Sigmoid colon (tissue), 7 donors: ENCODE results near the gene CXCR3. TPM values are rescaled to one million over a fixed set of nuclear protein-coding genes. Genes with fewer than 3 reads are reported as not detected.
"Not testable (repeated sequence)": the region's sequence is repeated elsewhere in the genome, so short reads cannot be mapped to it uniquely, and the experiment has no call there.

ENCODE experiments used
- DNase-seq: peaks from one replicate; pipeline ENCODE4 v3.0.0-alpha.2; 2019
- H3K27ac ChIP-seq, 4 donors: fragments of 200-600 bp; sonication (generic); one replicate each; pipeline ENCODE4 v1.5.1; 2016 to 2019; ENCODE audit warnings: mild to moderate bottlenecking in 1 of 4
- H3K27me3 ChIP-seq, 3 donors: fragments of 200-600 bp; sonication (generic); one replicate each; pipeline ENCODE4 v1.5.1; 2019; ENCODE audit warnings: mild to moderate bottlenecking in 1 of 3
- H3K36me3 ChIP-seq, 4 donors: fragments of 200-600 bp; sonication (generic); one replicate each; pipeline ENCODE4 v1.5.1; 2016 to 2019
- H3K4me1 ChIP-seq, 4 donors: fragments of 200-600 bp; sonication (generic); one replicate each; pipeline ENCODE4 v1.5.1; 2017 to 2019
- H3K4me3 ChIP-seq, 4 donors: fragments of 200-600 bp; sonication (generic); one replicate each; pipeline ENCODE4 v1.5.1; 2017 to 2019; ENCODE audit warnings: mild to moderate bottlenecking in 2 of 4, moderate library complexity in 1 of 4
- H3K9me3 ChIP-seq, 4 donors: fragments of 200-600 bp in 3 of 4; sonication (generic) in 3 of 4; one replicate each; pipeline versions ENCODE4 v1.5.1 to v1.6.1; 2013 to 2019
- CTCF ChIP-seq, 4 experiments: fragments of 450-650 bp in 3 of 4; fragments of 200-600 bp in 1 of 4; IDR thresholded peaks; one replicate each; pipeline ENCODE4 v1.5.1; 2016 to 2019; ENCODE audit warnings: antibody characterized with exemption in 4 of 4, mild to moderate bottlenecking in 3 of 4, moderate library complexity in 2 of 4
- EP300 ChIP-seq, 4 donors: sonication (generic); formaldehyde crosslinking; IDR thresholded peaks; one replicate each; pipeline ENCODE4 v1.6.1; 2017; ENCODE audit warnings: antibody characterized with exemption in 4 of 4
- POLR2A ChIP-seq, 2 donors: fragments of 450-650 bp; IDR thresholded peaks; one replicate each; pipeline ENCODE4 v1.6.1; 2016; ENCODE audit warnings: antibody characterized with exemption in 2 of 2, mild to moderate bottlenecking in 2 of 2, moderate library complexity in 2 of 2
- POLR2AphosphoS5 ChIP-seq, 4 donors: sonication (generic); formaldehyde crosslinking; IDR thresholded peaks; one replicate each; pipeline ENCODE4 v1.6.1; 2017; ENCODE audit warnings: antibody characterized with exemption in 4 of 4
- WGBS, 2 donors: extraction: QIAGEN DNeasy Blood & Tissue Kit; methylation state at CpG; one replicate each; pipeline ENCODE4 v1.1.7; 2013; 5-methylcytosine and 5-hydroxymethylcytosine counted together
- intact Hi-C: fragments of 100-400 bp; cut with DNase I; formaldehyde crosslinking; loops from one replicate; pipeline ENCODE4 v1.15.1; 2023
- polyA plus RNA-seq, 3 donors: library from polyadenylated mRNA; stranded (reverse); fragments of 200-250 nt; gene quantifications; one replicate each; pipeline ENCODE4 v1.2.3, GENCODE V29; 2013
- total RNA-seq, 4 donors: library from RNA; depleted of rRNA; stranded (reverse); fragments of >200 nt; gene quantifications; one replicate each; pipeline ENCODE4 v1.1.0, GENCODE V29; 2016
- donor health status: healthy with polysubstance abuse.
- donor health status: Bipolar disorder and iron deficiency.
- donor health status: healthy.

Gene CXCR3
- total and polyA plus RNA-seq, 7 donors, result 0.60 to 6.5 (median 0.69) TPM; not detected in 4

- no peak for TF ChIP-seq POLR2AphosphoS5 (IDR thresholded peaks at IDR 0.05)
- no peak for TF ChIP-seq POLR2A (IDR thresholded peaks at IDR 0.05)
- no peak for TF ChIP-seq EP300 (IDR thresholded peaks at IDR 0.05)
- TF ChIP-seq CTCF (IDR thresholded peaks at IDR 0.05), result no peak
- no peaks in the 10 kb centered on the region for H3K4me1 ChIP-seq
- WGBS, 2 donors, result 86 to 91% methylated on average over 7 of the region's 7 CpGs
- no peaks in the 10 kb centered on the region for H3K27me3 ChIP-seq
- no peak overlapping the region for H3K4me3 ChIP-seq
- H3K36me3 ChIP-seq, result peaks cover 0 to 12% (median 1%) of the 10 kb centered on the region in 4 donors
- intact Hi-C loops, result no loop called here
- no peak for DNase-seq
- H3K27ac ChIP-seq, result no peak overlapping the region
- H3K9me3 ChIP-seq, result no peaks in the 10 kb centered on the region
Observed at GRCh38 chrX:71579990-71580380, 38.3 kb downstream of the CXCR3 start.

DNA sequence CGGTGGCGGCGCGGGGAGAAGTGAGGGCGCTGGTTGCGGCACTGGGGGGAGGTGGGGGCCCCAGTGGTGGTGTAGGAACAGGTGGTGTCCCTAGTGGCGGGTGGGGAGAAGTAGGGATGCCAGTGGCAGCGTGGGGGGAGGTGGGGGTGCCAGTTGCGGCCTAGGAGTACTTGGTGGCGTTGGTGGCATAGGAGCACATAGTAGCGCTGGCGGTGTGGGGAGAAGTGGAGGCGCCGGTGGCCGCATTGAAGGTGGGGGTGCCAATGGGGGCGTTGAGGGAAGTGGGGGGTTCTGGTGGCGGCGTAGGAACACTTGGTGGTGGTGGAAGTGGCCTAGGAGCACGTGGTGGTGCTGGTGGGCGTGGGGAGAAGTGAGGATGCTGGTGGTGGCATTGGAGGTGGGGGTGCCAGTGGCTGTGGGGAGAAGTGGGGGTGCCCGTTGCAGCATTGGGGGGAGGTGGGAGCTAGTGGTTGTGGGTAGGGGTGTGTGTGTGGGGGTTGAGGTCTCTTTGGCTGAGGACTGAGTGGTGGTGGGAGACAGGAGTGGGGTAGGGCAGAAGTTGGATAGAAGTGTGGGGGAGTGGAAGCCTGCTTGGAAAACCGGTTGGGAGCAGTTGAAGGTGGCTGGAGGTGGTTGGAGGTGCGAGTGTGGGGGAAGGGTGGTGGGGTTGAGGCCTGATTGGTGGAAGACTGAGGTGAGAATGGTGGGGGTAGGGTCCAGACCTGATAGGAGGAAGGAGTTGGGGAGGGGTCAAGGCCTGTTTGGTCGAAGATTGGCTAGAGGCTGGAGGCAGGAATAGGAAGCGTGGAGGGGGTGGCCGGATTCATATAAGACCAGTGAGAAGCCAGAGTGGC, 38.9 kb downstream of the CXCR3 start:
- Histone ChIP-seq H3K4me3 (no peak overlapping the region), H3K9me3 (no peaks in the 10 kb centered on the region), H3K4me1 (no peaks in the 10 kb centered on the region), H3K27me3 (no peaks in the 10 kb centered on the region), H3K27ac (no peak overlapping the region), H3K36me3 (peaks cover 0 to 17% (median 2%) of the 10 kb centered on the region in 4 donors)
- DNase-seq, result no peak
- 91 to 96% methylated on average over 26 of the region's 26 CpGs for WGBS, 2 donors
- no peak for TF ChIP-seq POLR2A (IDR thresholded peaks at IDR 0.05)
- intact Hi-C loops, result no loop called here

- no peak within 1 kb of the TSS for H3K27ac ChIP-seq
- no peak within 1 kb of the TSS for H3K4me3 ChIP-seq
- no peaks in the 10 kb centered on the region for H3K4me1 ChIP-seq
- intact Hi-C loops, result no loop called here
- no peak for DNase-seq
- TF ChIP-seq EP300 (IDR thresholded peaks at IDR 0.05) (no peak), POLR2A (IDR thresholded peaks at IDR 0.05) (no peak), CTCF (IDR thresholded peaks at IDR 0.05) (no peak), POLR2AphosphoS5 (IDR thresholded peaks at IDR 0.05) (no peak)
- H3K27me3 ChIP-seq, result no peaks in the 10 kb centered on the region
- no peaks in the 10 kb centered on the region for H3K9me3 ChIP-seq
- WGBS, 2 donors, result 97 to 98% methylated on average over 48 of the region's 48 CpGs
- H3K36me3 ChIP-seq, result peaks cover 0 to 26% (median 3%) of the 10 kb centered on the region in 4 donors
Observed at GRCh38 chrX:71578253-71579135, 39.8 kb downstream of the CXCR3 start, which contains the start of gene GCNA. Gene GCNA (plus strand): TSS chrX:71578437. CDS start chrX:71580822, 2,385 bp downstream.

- H3K36me3 ChIP-seq, result peaks cover 0 to 33% (median 3%) of the 10 kb centered on the region in 4 donors
- no peaks in the 10 kb centered on the region for H3K27me3 ChIP-seq
- no peak overlapping the region for H3K27ac ChIP-seq
- no peak for TF ChIP-seq EP300 (IDR thresholded peaks at IDR 0.05)
- no peak for TF ChIP-seq POLR2AphosphoS5 (IDR thresholded peaks at IDR 0.05)
- no peak for TF ChIP-seq POLR2A (IDR thresholded peaks at IDR 0.05)
- no peak for TF ChIP-seq CTCF (IDR thresholded peaks at IDR 0.05)
- 90 to 95% methylated on average over 24 of the region's 24 CpGs for WGBS, 2 donors
- DNase-seq, result no peak
- H3K4me1 ChIP-seq, result no peaks in the 10 kb centered on the region
- intact Hi-C loops, result no loop called here
- H3K9me3 ChIP-seq, result no peaks in the 10 kb centered on the region
- H3K4me3 ChIP-seq, result no peak overlapping the region
Observed at GRCh38 chrX:71577682-71578081, 40.6 kb downstream of the CXCR3 start.

GRCh38 chrX:71573590-71573989, 44.7 kb downstream of the CXCR3 start:
- Histone ChIP-seq H3K27me3 (no peaks in the 10 kb centered on the region), H3K27ac (no peak overlapping the region), H3K9me3 (no peaks in the 10 kb centered on the region), H3K4me1 (no peaks in the 10 kb centered on the region), H3K36me3 (peaks cover 0 to 64% (median 6%) of the 10 kb centered on the region in 4 donors), H3K4me3 (no peak overlapping the region)
- DNase-seq, result no peak
- intact Hi-C loops, result no loop called here
- 63 to 84% methylated on average over 2 of the region's 2 CpGs for WGBS, 2 donors
- no peak for TF ChIP-seq EP300 (IDR thresholded peaks at IDR 0.05)
- no peak for TF ChIP-seq POLR2A (IDR thresholded peaks at IDR 0.05)
- no peak for TF ChIP-seq CTCF (IDR thresholded peaks at IDR 0.05)
- TF ChIP-seq POLR2AphosphoS5 (IDR thresholded peaks at IDR 0.05), result no peak

- DNase-seq, H3K27ac ChIP-seq, H3K4me3 ChIP-seq, intact Hi-C loops, H3K4me1 ChIP-seq, H3K27me3 ChIP-seq, H3K9me3 ChIP-seq: not testable (repeated sequence)
- peaks cover 0 to 81% (median 13%) of the 10 kb centered on the region in 4 donors for H3K36me3 ChIP-seq
- WGBS, 2 donors, result 80 to 92% methylated on average over 8 of the region's 8 CpGs
Observed at GRCh38 chrX:71571390-71571789, 46.9 kb downstream of the CXCR3 start.
